NOMO-1 treated with DMSO at 0.1 percent for 48 hours (cell line): Measurements from ENCODE around the gene SAMD14.
A peak's percentile ranks its signal among the peaks of the same experiment; 100 is the strongest.

ENCODE experiments used
- DNase-seq: peaks from one replicate; lab custom pipeline; 2025; ENCODE audit not compliant: unreplicated experiment; lab: John Stamatoyannopoulos, UW

Gene SAMD14

DNA sequence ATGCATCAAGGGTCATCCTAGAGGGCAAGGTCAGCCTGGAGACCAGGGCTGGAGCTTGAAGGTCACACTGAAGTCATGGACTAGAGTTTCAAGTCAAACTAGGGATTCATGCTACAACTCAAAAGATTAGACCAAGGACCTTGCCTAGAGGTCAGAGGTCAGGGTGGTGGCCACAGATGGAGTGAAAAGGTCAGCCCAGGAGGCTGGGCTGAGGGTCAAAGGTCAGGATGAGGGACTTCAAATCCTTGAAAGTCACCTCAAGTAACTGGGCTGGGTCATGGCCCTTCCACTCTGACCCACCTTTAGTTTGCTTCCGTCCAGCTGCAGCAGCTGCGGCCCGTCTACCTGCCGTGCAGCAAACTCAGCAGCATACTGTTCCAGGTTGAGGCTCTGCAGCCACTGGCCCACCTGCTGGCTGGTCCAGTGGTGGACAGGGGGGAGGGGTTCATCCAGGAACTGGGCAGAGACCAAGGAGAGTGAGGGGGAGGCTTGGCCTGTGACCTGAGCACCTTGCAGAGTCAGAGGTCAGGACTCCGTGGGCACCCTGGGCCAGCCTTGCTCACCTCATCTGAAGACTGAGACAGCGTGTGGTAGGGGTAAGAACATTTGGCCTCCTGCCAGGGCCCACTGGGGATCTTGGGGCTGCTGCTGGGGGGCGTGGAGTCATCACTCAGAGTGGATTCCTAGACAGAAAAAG lies 16.2 kb downstream of the SAMD14 start:
- DNase-seq, result no peak

DNA sequence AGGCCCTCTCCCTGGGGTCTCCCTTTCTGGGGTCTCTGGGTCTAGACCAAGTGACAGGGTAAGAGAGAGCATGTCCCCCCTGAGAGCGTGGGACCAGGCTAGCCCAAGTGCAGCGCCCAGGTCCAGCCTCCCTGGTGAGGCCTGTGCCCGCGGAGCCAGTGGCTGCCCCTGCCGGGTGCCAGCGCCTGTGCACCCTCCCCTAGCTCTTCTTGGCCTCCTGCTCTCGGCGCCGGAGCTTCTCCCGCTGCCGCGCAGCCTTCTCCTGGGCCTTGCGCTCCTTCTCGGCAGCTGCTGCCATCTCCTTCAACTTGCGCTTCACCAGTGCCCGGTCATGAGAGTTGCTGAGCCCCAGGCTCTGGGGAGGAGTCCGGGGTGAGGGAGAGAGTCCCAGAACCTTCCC lies 17.3 kb downstream of the SAMD14 start:
- DNase-seq, result no peak

DNA sequence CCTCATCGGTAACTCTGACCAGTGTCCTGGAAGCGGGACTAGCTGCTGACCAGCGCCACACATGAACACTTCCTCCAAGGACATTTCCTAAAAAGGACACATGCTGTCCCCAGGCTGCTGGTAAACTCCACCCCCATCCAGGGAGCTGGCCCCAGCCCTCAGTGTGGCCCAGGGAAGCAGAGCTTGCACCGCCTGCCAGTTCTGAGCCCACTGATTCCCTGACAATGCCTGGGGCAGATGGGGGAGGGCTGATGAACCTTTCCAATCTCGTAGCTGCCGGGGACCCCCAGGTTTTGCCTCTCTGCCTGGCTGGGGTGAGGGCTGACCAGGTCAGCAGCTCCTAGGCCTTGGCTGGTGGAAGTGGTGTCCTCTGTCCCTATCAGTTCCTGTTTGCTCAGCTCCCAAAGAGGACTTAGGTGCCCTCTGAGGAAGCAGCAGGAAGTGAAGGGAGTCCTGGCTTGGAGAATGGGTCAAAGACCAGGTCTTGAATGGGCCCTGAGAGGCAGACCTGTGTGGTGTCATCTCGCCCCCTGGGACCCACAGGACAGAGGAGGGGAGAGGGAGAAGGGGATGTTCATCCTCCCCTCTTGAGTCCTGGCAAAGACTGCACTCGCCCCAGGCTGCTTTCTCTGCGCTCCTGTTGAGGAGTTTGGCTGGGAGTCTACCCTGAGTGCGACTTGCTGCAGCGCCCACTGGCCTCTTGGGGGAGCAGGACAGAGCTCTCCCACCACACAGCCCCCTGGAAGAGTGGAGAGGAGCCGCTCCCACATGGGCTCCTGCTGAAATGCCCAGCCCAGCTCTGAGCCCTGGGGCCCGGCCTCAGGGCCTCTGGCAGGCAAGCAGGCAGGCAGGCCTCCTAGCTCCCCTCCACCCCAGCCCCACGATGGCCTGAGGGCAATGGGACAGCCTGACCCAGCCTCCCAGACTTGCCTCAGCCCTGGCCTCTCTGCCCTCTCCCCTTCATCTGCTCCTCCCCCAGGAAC lies 18.0 kb downstream of the SAMD14 start:
- no peak for DNase-seq

DNA sequence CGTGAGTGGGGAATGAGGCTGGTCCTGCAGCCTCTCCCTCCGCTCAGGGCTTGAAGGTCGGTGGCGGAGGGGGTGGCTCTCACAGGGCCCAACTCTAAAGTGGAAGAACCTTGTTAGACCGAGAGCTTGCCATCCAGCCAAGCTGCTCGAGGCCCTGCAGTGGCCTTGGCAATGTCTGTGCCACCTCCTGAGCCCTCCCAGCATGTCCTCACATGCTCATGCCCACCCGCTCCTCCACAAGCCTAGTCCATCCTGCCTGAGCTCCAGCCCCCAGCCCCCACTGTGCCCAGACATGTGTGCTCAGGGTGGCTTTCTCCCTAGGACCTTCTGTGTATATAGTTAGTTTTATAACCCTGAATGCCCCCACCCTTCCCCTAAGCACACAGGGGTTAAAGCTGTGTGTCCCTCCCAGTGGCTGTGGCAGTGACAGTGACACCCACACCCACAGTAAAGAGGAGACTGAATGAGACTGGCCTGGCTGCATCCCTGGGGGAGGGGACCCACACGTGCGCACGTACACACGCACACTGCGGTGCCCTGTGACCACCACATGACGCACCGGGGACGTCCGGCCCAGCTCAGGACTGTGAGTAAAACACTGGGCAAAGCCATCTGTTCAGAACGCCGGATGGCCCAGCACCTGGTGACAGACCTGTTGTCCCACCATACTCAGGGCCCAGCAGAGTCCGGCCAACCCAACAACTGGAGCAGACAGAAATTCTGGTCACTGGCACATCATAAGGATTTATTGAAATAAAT lies 19.2 kb downstream of the SAMD14 start:
- no peak for DNase-seq

DNA sequence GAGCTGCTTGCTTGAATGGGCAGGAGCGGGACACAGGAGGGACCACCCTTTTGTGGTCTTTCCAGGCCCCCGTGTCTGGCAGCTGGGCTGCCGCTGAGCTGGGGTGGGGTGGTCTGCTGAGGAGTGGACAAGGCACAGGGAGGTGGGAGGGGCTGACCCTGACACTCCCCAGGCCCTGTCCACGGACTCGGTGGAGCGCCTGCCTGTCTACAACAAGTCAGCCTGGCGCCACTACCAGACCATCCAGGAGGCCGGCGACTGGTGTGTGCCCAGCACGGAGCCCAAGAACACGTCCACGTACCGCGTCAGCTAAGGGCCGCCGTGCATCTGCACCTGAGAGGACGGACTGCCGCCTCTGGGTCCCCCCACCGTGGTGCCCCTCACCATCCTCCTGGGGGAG lies 20.2 kb downstream of the SAMD14 start:
- DNase-seq, result no peak

DNA sequence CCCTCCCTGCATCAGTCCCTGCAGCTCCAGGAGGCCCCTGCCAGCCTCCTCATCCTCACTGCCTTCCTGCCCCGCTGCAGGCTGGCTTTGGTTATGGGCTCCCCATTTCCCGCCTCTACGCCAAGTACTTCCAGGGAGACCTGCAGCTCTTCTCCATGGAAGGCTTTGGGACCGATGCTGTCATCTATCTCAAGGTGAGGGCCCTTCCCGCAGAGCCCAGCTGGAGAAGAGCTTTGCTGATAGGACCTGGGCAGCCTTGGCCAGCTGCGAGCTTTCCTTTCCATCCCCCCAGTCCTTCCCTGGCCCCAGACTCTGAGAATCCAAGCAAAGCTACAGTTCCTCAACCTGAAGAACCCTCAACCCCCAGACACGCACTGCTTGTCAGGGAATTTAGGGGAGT lies 20.8 kb downstream of the SAMD14 start:
- no peak for DNase-seq

DNA sequence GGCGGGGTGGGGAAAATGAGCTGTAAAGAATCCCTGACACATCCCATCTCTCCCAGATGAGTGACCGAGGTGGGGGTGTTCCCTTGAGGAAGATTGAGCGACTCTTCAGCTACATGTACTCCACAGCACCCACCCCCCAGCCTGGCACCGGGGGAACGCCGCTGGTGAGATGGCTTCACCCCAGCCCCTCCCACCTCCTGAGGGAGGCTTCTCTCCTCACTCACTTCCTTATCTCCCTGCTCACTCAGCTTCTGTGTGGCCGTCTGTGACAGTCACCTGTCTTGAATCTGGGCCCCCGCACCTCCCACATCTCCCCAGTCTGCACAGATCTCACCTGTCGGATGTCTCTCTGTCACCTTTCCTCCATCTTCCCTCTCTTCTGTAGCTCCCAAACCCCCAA lies 21.4 kb downstream of the SAMD14 start:
- DNase-seq, result no peak

DNA sequence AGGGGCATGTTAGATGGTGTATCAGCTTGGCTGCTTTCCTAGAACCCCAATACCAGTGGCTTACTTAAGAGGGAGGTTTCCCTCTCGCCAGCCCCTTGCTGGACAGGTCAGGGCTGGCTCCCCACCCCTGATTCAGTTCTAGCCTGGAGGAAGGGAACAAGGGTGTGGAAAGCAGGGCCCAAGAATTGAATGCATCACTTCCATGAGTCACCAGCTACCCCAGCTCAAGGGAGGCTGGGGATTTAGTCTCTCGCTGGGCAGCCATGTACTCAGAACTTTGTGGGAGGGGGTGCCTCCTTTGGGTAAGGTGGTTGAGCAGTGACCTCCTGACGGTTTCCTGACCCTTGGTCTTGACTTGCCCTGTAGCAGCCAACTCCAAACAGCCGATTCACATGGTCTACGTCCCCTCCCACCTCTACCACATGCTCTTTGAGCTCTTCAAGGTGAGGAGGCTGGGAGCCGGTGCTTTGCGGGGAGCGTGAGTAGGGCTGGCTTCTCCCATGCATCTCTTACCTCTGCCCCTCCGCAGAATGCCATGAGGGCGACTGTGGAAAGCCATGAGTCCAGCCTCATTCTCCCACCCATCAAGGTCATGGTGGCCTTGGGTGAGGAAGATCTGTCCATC lies 22.1 kb downstream of the SAMD14 start:
- no peak for DNase-seq

DNA sequence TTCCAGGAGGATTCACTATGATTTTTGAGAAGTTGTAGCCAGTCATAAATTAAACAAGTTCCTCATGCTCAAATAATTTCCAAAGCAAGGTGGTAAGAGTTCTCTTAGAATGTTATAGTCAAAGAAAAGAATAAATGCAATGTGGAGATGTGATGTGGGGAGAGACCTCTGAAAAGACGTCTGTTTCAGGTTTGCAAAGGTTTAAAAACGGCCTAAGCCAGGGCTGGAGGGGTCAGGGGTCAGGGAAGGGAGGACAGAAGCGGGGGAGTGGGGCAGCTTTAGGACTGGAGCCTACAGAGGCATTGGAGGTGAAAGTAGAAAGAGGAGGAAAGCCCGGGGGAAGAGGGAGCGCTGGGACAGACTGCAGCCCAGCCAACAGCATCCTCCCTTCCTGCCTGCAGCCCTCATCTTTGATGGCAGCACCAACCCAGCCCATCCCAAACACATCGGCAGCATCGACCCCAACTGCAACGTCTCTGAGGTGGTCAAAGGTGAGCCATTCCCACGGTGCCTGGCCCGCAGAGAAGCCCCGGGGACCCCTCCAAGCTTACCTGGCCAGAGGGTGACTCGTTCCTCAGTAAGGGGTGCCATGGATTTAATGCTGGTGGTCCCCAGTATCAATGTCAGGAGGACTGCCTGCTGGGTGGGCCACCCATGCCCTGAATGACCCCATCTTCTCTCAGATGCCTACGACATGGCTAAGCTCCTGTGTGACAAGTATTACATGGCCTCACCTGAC lies 23.4 kb downstream of the SAMD14 start:
- DNase-seq, result no peak

DNA sequence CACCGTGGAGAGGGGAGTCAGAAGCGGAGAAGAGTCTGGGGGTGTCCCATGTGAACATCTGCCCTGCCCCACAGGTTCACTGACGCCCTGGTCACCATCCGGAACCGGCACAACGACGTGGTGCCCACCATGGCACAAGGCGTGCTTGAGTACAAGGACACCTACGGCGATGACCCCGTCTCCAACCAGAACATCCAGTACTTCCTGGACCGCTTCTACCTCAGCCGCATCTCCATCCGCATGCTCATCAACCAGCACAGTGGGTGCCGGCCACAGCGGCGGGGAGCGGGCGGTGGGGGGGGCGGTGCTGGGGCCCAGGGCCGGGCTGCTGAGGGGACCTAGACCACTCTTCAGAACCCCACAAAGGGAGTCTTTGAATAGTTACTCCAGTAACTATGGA lies 24.1 kb downstream of the SAMD14 start:
- no peak for DNase-seq

DNA sequence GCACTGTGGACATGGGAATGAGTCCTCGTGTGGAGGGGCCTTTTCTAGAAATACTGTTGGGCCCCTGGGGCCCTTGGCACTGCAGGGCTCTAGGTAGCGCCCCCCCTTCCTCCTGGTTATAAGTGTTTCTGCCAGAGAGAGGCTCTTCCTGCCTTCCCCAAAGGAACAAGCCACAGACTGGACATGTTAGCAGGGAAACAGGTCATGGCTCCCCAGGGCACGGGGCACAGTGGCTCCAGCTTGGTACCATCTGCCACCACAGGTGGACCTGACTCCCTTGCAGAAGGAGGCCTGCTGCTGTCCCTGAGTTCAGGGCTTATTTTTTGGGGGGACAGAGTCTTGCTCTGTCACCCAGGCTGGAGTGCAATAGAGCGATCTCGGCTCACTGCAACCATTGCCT lies 26.0 kb downstream of the SAMD14 start:
- no peak for DNase-seq

DNA sequence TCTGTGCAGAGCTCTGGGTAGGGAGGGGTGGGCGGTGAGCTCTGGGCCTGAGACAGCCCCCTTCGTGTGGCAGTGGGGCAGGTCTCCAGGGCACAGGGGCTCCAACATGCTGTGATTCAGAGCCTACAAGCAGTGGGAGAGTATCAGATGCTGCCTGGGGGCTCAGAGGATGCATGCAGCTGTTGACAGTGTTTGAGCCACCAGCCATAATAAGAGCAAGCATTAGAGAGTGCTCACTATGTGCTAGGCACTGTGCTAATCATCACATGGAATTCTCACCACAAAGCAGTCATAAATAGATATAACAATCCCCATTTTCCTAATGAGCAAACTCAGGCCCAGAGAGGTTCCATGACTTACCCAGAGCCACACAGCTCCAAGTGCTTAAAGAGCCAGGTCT lies 26.7 kb downstream of the SAMD14 start:
- DNase-seq, result no peak

DNA sequence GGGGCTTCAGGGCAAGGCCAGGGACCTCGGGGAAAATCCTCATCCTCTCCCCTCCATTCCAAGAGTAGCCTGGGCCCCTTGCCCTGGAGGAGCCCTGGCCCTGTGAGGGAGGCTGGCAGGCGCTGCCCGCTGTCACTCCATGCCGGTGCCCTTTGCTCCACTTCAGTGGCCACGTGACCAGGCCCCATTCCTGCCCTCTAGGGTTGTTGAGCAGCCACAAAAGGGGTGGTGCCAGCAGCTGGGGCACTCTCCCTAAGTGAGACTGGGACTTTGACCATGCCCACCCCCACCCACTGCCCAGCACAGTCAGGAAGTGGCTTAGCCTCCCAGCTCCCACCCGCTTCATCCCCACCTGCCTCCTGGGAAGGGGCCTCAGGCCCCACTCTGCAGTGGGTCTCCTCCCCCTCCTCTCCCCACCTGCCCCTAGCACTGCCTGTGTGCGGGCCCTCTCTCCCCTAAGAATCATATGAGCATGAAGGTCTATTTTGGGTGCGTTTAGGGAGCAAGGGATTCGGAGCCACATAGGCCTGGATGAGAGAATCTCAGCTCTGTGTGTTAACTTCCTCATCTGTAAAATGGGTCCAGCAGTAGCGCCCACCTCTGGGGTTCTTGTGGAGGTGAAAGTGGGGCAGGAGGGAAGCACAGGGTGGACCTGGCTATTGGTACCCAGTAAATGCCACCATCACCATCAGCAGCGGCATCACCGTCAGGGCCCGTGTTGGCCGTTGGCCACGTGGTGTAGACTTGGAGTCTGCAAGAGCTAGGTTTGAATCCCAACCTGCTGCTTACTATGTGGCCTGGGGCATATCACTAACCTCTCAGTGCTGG lies 27.6 kb downstream of the SAMD14 start:
- no peak for DNase-seq

DNA sequence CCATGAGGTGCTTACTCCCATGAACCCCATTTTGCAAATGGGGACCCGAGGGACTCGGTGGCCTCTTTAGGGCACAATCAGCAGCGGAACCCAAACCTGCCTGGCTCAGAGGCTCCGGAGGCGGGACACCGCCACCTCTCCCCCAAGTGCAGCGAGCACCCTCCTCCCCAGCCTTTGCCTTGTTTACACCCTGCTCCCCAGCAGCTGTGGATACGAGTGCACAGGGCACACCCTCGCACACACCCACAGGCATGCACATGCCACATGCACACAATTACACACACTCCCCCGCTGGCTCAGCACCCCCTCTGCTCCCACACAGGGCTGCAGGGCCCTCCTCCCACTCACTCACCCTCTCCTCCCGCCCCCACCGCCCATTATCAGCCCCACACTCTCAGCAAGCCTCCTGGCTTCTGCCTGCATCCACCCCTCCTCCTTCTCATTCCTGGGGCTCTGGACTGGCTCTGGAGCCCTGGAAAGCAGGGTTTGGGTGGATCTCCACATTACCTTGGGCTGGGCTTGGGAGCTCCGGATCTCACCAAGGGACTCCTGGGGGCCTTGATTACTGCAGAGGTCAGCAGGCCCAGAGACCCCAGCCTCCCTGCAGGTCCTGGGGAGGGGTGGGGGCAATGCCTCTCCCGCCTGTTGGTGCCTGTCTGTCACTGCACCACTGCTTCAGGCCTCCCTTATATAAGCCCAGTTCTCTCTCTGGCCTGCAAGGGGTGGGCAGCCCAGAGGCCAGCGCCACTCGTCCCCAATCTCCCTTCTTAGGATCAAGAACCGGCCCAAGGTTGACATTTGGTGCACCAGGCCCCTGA lies 28.4 kb downstream of the SAMD14 start:
- DNase-seq, result no peak

DNA sequence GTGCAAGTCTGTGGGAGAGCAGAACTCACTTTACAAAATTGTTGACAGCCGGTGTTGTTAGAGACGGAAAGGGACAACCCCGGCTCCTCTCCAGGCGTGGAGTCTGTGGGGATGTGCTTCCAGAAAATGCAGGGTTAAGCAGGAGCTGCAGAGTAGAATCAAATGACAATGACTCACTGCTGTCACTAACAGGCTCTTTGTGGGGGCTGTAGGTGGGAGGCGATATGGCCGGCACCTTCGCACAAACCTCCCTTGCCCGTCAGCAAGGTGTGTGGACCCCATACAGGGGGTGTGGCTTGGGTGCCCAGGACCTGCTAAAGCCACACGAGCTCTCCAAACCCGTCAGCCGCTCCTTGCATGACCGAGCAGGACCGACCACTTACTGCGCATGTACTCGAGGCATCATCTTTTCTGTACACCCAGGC lies 29.0 kb downstream of the SAMD14 start:
- DNase-seq, result no peak

DNA sequence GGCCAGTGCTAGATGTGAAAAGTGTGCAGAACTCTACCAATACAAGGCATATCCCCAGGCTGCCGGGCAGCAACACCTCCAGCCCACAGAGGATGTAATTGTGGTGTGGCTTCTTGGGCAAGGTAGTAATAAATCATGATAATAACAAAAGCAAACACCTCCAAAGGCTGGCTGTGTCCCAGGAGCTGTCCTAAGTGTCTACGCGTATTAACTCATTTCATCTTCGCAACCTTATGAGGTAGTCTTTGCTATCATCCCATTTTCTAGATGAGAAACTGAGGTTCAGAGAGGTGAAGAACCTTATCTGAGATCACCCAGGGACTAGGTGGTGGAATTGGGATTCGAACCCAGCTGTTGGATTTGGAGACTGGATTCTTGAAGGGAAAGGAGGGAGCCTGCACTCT lies 29.5 kb downstream of the SAMD14 start:
- DNase-seq, result peak; percentile 10

DNA sequence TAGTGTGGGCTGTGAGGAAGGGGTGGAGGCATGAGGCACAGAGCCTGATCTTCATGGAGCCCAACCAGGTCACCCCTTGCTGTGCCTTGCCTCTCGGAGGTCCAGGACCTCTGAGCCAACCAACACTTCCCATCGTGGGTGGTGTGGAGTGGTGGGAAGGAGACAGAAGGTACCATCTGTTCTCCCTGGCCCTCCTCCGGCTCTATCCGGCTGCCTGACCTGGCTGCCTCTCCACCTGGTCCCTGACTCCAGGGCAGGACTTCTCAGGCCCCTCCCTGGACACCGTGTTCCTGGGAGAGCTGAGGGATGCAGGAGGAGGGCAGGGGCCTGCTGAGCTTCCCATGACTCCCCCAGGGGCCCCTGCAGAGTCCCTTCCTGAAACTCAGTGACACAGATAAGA lies 31.0 kb downstream of the SAMD14 start:
- no peak for DNase-seq

DNA sequence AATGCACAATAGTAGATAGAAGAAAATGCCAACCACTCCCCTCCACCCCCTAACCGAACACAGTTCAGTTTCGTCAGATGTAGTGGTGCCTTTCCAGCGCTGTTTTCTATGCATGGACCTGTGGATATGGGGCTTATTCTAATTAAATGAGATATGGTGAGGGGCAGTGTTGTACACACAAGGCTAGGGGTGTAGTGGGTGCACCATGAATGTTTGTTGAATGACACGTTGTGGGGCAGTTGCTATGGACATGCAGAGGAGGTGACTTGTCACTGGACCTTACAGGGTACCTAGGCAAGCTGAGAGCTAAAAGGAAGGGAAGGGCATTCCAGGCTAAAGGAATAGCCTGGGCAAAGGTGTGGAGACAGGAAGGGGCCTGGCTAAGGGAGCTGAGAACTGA lies 31.4 kb downstream of the SAMD14 start:
- DNase-seq, result no peak

DNA sequence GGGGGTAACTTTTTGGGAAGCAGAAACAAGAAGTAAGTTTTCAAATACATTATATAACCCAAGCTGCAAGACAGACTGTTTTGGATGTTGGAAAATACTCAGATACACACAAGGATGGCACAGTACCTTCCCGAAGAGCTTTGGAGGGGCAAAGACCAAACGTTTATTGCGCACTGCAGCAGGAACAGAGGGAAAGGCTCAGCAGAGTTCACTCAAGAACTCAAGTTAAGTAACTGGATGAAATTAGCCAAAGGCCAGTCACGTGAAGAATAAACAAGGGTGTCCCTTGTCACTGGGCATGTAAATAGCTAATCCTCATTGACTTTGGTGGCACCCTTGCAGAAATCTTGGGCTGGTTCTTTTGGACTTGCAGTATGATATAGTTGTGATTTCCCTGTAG lies 32.0 kb downstream of the SAMD14 start:
- no peak for DNase-seq
